AG04450 (cell line): ENCODE measurements around the gene YPEL3. TPM values are rescaled to one million over a fixed set of nuclear protein-coding genes. Genes with fewer than 3 reads are reported as not detected.

Source experiments
- CTCF ChIA-PET: fragments of 300-600, 350-600 bp; formaldehyde crosslinking; extraction: SDS; loops from one replicate; lab custom pipeline; 2022; ENCODE audit warnings: antibody characterized with exemption, inconsistent platforms; lab: Charles Lee
- POLR2A ChIA-PET: fragments of 350-600 bp; formaldehyde crosslinking; extraction: SDS; loops from one replicate; lab custom pipeline; 2021; ENCODE audit warnings: antibody characterized with exemption, inconsistent platforms; lab: Yijun Ruan, JAX
- DNase-seq: peaks from one replicate; pipeline ENCODE4 v3.0.0-alpha.2; 2011; ENCODE audit warnings: low read depth, low spot score
- H3K27ac ChIP-seq: one replicate; pipeline ENCODE4 v1.5.1; 2012; ENCODE audit warnings: low read depth, low read length, control low read depth
- H3K27me3 ChIP-seq: one replicate; pipeline ENCODE4 v1.6.0; 2012; ENCODE audit warnings: low read length; ENCODE audit not compliant: control insufficient read depth, insufficient read depth
- H3K4me3 ChIP-seq: 2 replicates; pipeline ENCODE4 v1.5.1; 2011; ENCODE audit warnings: mild to moderate bottlenecking, low read depth, low read length, control low read depth
- H3K9me3 ChIP-seq: 2 replicates; pipeline ENCODE4 v1.5.1; 2012; ENCODE audit warnings: low read length; ENCODE audit not compliant: control insufficient read depth, insufficient read depth
- polyA plus RNA-seq: library from polyadenylated mRNA; depleted of rRNA; stranded (reverse); fragments of >200 nt; gene quantifications from 2 replicates; pipeline ENCODE4 v1.2.3, GENCODE V29; 2011
- TF ChIP-seq, protein P1 (sequence below): IDR thresholded peaks from 2 replicates; pipeline ENCODE4 v1.5.1; 2011; ENCODE audit warnings: low read depth, low read length, control low read depth, inconsistent platforms

YPEL3 gene
- polyA plus RNA-seq, 1 experiment: 15.6 TPM

DNA sequence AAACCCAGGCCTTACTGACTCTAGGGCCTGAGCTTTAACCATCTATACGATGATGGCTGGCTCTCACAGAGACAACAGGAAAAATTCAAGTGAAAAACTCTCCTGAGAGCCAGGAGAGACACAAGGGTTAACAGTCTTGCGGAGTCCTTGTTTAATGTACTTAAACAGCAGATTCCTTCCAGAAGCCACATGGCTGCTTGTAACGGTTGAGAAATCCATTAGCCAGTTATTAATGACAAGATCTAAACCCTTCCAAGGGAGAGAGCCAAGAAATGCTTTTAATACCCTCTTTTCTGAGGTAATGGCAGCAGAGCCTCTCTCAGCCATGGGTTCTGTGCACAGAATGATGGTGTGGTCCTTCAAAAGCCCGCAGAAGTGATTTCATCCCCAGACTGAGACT is 35.7 kb downstream of the YPEL3 start:
- Histone ChIP-seq H3K9me3 (no peaks in the 10 kb centered on the region), H3K27ac (no peak overlapping the region), H3K27me3 (no peaks in the 10 kb centered on the region), H3K4me3 (no peak overlapping the region)
- TF ChIP-seq, protein P1, sequence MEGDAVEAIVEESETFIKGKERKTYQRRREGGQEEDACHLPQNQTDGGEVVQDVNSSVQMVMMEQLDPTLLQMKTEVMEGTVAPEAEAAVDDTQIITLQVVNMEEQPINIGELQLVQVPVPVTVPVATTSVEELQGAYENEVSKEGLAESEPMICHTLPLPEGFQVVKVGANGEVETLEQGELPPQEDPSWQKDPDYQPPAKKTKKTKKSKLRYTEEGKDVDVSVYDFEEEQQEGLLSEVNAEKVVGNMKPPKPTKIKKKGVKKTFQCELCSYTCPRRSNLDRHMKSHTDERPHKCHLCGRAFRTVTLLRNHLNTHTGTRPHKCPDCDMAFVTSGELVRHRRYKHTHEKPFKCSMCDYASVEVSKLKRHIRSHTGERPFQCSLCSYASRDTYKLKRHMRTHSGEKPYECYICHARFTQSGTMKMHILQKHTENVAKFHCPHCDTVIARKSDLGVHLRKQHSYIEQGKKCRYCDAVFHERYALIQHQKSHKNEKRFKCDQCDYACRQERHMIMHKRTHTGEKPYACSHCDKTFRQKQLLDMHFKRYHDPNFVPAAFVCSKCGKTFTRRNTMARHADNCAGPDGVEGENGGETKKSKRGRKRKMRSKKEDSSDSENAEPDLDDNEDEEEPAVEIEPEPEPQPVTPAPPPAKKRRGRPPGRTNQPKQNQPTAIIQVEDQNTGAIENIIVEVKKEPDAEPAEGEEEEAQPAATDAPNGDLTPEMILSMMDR: no peak
- no peak for DNase-seq
- ChIA-PET POLR2A (no interaction called here), CTCF (no interaction called here)

GRCh38 chr16:30054959-30055553 is 41.0 kb downstream of the YPEL3 start:
- no peak for DNase-seq
- no peak overlapping the region for H3K4me3 ChIP-seq
- TF ChIP-seq, protein P1: peak; percentile 46; the same call in 1 of the 2 replicates
- ChIA-PET CTCF (interaction anchor here (0.6 to 1.6 kb wide), 6 partner anchors 9 to 377 kb away, joined by 3 to 6 read pairs (median 4); partner anchors contain the start of genes ALDOA and TBX6), POLR2A (interaction anchor here (2.5 kb wide), 1 partner anchor 10 kb away, joined by 19 read pairs; the partner anchor contains the start of gene ALDOA)
- H3K27ac ChIP-seq: no peak overlapping the region
- H3K27me3 ChIP-seq: no peaks in the 10 kb centered on the region
- no peaks in the 10 kb centered on the region; the same call in 1 of the 2 replicates for H3K9me3 ChIP-seq

DNA sequence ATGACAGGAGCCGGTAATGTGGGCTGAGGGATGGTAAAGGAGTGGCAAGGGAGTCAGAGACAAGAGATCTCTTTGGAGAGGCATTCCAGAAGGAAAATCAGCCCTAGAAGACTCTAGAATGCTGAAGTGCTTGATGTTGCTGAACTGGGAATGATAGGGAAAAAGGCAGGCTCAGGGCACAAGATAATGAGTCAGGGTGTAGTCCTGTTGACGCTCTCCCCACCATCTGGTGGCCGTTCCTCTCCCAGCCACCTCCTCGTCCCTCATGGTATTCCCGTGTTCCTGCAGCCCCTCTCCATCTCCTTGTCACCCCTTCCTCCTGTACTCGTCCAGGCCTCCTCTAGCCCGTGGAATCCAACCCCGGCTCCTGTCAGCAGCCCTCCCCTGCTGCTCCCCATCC is 41.6 kb downstream of the YPEL3 start:
- ChIA-PET CTCF (interaction anchor here (0.7 to 1.1 kb wide), 2 partner anchors 11 to 355 kb away, joined by 3 to 4 read pairs; partner anchors contain the start of gene ALDOA), POLR2A (interaction anchor here (2.2 to 2.5 kb wide), 2 partner anchors 11 kb away, joined by 19 to 25 read pairs; partner anchors contain the start of gene ALDOA)
- TF ChIP-seq, protein P1: no peak
- H3K9me3 ChIP-seq: no peaks in the 10 kb centered on the region; the same call in 1 of the 2 replicates
- H3K27ac ChIP-seq: no peak overlapping the region
- H3K4me3 ChIP-seq: no peak overlapping the region
- no peak for DNase-seq
- no peaks in the 10 kb centered on the region for H3K27me3 ChIP-seq

GRCh38 chr16:30053376-30054015 is 42.5 kb downstream of the YPEL3 start:
- DNase-seq: no peak
- ChIA-PET CTCF (interaction anchor here (0.6 kb wide), 1 partner anchor 205 kb away, joined by 3 read pairs; no protein-coding TSS in a partner anchor), POLR2A (interaction anchor here (0.7 to 2.2 kb wide), 2 partner anchors 12 to 22 kb away, joined by 3 to 25 read pairs; partner anchors contain the start of gene ALDOA)
- Histone ChIP-seq H3K27me3 (no peaks in the 10 kb centered on the region), H3K4me3 (peak overlapping the region; percentile 81), H3K27ac (peak overlapping the region; percentile 39), H3K9me3 (no peaks in the 10 kb centered on the region; the same call in 1 of the 2 replicates)
- TF ChIP-seq, protein P1: no peak
